ENCODE measurements around the gene ENPP3.

The ENPP3 gene

DNA sequence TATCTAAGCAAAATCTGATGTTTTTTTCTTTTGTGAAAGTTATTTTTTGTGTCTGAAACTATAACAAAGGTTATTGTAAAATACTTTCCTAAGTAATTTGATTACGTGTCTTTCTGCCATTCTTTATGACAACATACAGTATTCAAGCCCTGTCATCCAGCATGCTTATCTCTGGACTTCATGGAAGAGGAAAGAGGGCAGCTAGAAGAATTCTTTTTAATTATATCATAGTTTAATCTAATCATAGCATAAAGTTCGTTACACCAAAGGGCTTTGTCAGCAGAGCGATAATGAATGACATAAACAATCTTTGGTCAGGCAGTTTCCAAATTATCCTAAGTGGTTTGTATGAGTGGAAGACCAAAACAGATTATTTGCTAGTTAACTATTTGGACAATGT is 3.5 kb downstream of the ENPP3 start (continued):
- no peak for TF ChIP-seq ZNF624 (tag by site-specific recombination; IDR thresholded peaks at IDR 0.05)

DNA sequence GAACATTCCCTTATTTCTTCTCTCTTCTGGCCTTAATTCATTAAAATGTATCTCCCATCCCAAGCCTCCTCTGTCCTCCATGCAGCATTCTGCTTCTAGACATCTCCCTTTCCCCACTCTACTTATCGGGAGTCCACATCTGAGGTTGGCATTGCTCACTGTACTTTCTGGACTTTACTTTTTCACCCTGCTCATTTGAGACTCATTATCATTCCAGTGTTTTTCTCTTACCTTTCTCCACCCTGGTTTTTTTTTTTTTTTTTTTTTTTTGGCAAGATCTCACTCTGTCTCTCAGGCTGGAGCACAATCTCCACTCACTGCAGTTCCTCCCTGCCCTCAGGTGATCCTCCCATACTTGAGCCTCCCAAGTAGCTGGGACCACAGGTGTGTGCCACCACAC is 4.5 kb downstream of the ENPP3 start:
- Histone ChIP-seq H3K9me3 (ENCODE audit: control insufficient read depth, insufficient read depth, low read depth, low read length) (no peaks in the 10 kb centered on the region), H3K4me3 (ENCODE audit: low read depth, low read length) (no peak overlapping the region), H3K36me3 (ENCODE audit: control insufficient read depth in 2 of 2, insufficient read depth in 1 of 2, low read length in 2 of 2) (no peaks in the 10 kb centered on the region), H3K4me1 (ENCODE audit: control insufficient read depth, insufficient read depth, low read length) (no peaks in the 10 kb centered on the region), H3K27ac (ENCODE audit: extremely low read depth, low read depth, low read length) (no peak overlapping the region)
- CTCF ChIA-PET, result interaction anchor here (0.5 kb wide), 1 partner anchor 11 kb away, joined by 3 read pairs; no protein-coding TSS in a partner anchor
- POLR2A ChIA-PET, result no interaction called here
- TF ChIP-seq ZNF785 (tag by site-specific recombination; IDR thresholded peaks at IDR 0.05) (no peak), ZNF184 (tag by site-specific recombination; IDR thresholded peaks at IDR 0.05) (no peak), SP7 (tag by site-specific recombination; IDR thresholded peaks at IDR 0.05) (no peak), ZNF311 (tag by site-specific recombination; IDR thresholded peaks at IDR 0.05; ENCODE audit: borderline replicate concordance) (no peak), ZNF350 (tag by site-specific recombination; IDR thresholded peaks at IDR 0.05) (no peak), ZNF140 (tag by site-specific recombination; IDR thresholded peaks at IDR 0.05) (no peak), ZNF248 (tag by site-specific recombination; IDR thresholded peaks at IDR 0.05) (no peak), ZNF707 (tag by site-specific recombination; IDR thresholded peaks at IDR 0.05) (no peak), ZNF837 (tag by site-specific recombination; IDR thresholded peaks at IDR 0.05) (no peak), GLI2 (tag by site-specific recombination; IDR thresholded peaks at IDR 0.05; ENCODE audit: borderline replicate concordance, low read depth) (no peak), ZNF404 (tag by site-specific recombination; IDR thresholded peaks at IDR 0.05) (no peak), ZNF23 (tag by site-specific recombination; IDR thresholded peaks at IDR 0.05; ENCODE audit: borderline replicate concordance) (no peak), ZNF239 (tag by site-specific recombination; IDR thresholded peaks at IDR 0.05) (no peak), KLF10 (tag by site-specific recombination; IDR thresholded peaks at IDR 0.05) (no peak), ZNF514 (tag by site-specific recombination; IDR thresholded peaks at IDR 0.05) (no peak)
- TF ChIP-seq, protein P1, sequence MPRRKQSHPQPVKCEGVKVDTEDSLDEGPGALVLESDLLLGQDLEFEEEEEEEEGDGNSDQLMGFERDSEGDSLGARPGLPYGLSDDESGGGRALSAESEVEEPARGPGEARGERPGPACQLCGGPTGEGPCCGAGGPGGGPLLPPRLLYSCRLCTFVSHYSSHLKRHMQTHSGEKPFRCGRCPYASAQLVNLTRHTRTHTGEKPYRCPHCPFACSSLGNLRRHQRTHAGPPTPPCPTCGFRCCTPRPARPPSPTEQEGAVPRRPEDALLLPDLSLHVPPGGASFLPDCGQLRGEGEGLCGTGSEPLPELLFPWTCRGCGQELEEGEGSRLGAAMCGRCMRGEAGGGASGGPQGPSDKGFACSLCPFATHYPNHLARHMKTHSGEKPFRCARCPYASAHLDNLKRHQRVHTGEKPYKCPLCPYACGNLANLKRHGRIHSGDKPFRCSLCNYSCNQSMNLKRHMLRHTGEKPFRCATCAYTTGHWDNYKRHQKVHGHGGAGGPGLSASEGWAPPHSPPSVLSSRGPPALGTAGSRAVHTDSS (tag by site-specific recombination; IDR thresholded peaks at IDR 0.05), result no peak
- TF ChIP-seq, protein P2, sequence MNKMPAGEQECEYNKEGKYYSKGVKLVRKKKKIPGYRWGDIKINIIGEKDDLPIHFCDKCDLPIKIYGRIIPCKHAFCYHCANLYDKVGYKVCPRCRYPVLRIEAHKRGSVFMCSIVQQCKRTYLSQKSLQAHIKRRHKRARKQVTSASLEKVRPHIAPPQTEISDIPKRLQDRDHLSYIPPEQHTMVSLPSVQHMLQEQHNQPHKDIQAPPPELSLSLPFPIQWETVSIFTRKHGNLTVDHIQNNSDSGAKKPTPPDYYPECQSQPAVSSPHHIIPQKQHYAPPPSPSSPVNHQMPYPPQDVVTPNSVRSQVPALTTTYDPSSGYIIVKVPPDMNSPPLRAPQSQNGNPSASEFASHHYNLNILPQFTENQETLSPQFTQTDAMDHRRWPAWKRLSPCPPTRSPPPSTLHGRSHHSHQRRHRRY (tag by site-specific recombination; IDR thresholded peaks at IDR 0.05), result no peak
- TF ChIP-seq, protein P3, sequence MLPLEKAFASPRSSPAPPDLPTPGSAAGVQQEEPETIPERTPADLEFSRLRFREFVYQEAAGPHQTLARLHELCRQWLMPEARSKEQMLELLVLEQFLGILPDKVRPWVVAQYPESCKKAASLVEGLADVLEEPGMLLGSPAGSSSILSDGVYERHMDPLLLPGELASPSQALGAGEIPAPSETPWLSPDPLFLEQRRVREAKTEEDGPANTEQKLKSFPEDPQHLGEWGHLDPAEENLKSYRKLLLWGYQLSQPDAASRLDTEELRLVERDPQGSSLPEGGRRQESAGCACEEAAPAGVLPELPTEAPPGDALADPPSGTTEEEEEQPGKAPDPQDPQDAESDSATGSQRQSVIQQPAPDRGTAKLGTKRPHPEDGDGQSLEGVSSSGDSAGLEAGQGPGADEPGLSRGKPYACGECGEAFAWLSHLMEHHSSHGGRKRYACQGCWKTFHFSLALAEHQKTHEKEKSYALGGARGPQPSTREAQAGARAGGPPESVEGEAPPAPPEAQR (tag by site-specific recombination; IDR thresholded peaks at IDR 0.05), result no peak
- TF ChIP-seq, protein P4, sequence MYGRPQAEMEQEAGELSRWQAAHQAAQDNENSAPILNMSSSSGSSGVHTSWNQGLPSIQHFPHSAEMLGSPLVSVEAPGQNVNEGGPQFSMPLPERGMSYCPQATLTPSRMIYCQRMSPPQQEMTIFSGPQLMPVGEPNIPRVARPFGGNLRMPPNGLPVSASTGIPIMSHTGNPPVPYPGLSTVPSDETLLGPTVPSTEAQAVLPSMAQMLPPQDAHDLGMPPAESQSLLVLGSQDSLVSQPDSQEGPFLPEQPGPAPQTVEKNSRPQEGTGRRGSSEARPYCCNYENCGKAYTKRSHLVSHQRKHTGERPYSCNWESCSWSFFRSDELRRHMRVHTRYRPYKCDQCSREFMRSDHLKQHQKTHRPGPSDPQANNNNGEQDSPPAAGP (tag by site-specific recombination; IDR thresholded peaks at IDR 0.05), result no peak

DNA sequence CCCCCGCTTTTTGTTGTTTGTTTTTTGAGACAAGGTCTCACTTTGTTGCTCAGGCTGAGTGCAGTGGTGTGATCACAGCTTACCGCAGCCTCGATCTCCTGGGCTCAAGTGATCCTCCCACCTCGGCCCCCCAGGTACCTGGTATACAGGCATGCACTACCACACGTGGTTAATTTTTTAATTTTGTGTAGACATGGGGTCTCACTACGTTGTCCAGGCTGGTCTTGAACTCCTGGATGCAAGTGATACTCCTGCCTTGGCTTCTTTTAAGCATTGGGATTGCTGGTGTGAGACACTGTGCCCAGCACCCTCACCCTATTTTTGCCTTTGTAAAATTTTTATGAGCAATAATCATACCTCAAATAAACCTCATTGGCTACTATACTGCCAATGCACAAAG is 5.5 kb downstream of the ENPP3 start:
- Histone ChIP-seq H3K9me3 (ENCODE audit: control insufficient read depth, insufficient read depth, low read depth, low read length) (no peaks in the 10 kb centered on the region), H3K27ac (ENCODE audit: extremely low read depth, low read depth, low read length) (no peak overlapping the region), H3K4me1 (ENCODE audit: control insufficient read depth, insufficient read depth, low read length) (no peaks in the 10 kb centered on the region), H3K4me3 (ENCODE audit: low read depth, low read length) (no peak overlapping the region), H3K36me3 (ENCODE audit: control insufficient read depth in 2 of 2, insufficient read depth in 1 of 2, low read length in 2 of 2) (no peaks in the 10 kb centered on the region)
- CTCF ChIA-PET, result interaction anchor here (0.7 kb wide), 1 partner anchor 14 kb away, joined by 4 read pairs; no protein-coding TSS in a partner anchor
- POLR2A ChIA-PET, result no interaction called here
- TF ChIP-seq, protein P4 (tag by site-specific recombination; IDR thresholded peaks at IDR 0.05), result no peak
- TF ChIP-seq ZNF629 (tag by site-specific recombination; IDR thresholded peaks at IDR 0.05), result no peak
- TF ChIP-seq, protein P5, sequence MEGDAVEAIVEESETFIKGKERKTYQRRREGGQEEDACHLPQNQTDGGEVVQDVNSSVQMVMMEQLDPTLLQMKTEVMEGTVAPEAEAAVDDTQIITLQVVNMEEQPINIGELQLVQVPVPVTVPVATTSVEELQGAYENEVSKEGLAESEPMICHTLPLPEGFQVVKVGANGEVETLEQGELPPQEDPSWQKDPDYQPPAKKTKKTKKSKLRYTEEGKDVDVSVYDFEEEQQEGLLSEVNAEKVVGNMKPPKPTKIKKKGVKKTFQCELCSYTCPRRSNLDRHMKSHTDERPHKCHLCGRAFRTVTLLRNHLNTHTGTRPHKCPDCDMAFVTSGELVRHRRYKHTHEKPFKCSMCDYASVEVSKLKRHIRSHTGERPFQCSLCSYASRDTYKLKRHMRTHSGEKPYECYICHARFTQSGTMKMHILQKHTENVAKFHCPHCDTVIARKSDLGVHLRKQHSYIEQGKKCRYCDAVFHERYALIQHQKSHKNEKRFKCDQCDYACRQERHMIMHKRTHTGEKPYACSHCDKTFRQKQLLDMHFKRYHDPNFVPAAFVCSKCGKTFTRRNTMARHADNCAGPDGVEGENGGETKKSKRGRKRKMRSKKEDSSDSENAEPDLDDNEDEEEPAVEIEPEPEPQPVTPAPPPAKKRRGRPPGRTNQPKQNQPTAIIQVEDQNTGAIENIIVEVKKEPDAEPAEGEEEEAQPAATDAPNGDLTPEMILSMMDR (tag by site-specific recombination; IDR thresholded peaks at IDR 0.05), result no peak
- no peak for TF ChIP-seq FEZF1 (tag by site-specific recombination; IDR thresholded peaks at IDR 0.05)
- TF ChIP-seq ZNF843 (tag by site-specific recombination; IDR thresholded peaks at IDR 0.05), result no peak
- no peak for TF ChIP-seq ZNF560 (tag by site-specific recombination; IDR thresholded peaks at IDR 0.05; ENCODE audit: borderline replicate concordance)
- TF ChIP-seq ZNF658 (tag by site-specific recombination; IDR thresholded peaks at IDR 0.05), result no peak
- no peak for TF ChIP-seq ZNF132 (tag by site-specific recombination; IDR thresholded peaks at IDR 0.05; ENCODE audit: borderline replicate concordance)
- no peak for TF ChIP-seq ZNF660 (tag by site-specific recombination; IDR thresholded peaks at IDR 0.05)
